ENCODE measurements around the gene RASSF3.
"Not testable (repeated sequence)": the region's sequence is repeated elsewhere in the genome, so short reads cannot be mapped to it uniquely, and the experiment has no call there.

The RASSF3 gene

GRCh38 chr12:64633011-64633939 lies 23.0 kb downstream of the RASSF3 start:
- no peak for DNase-seq (ENCODE audit: low spot score)

- peak; percentile 78 for DNase-seq (ENCODE audit: low spot score)
These were observed 23.6 kb downstream of the RASSF3 start for GRCh38 chr12:64633940-64634337.

- no peak for DNase-seq (ENCODE audit: low spot score)
These were observed 24.3 kb downstream of the RASSF3 start for GRCh38 chr12:64634508-64635092.

GRCh38 chr12:64635356-64635998 lies 25.2 kb downstream of the RASSF3 start:
- DNase-seq (ENCODE audit: low spot score), result no peak

GRCh38 chr12:64636856-64637255 lies 26.6 kb downstream of the RASSF3 start:
- DNase-seq (ENCODE audit: low spot score), result no peak

GRCh38 chr12:64639466-64639865 lies 29.2 kb downstream of the RASSF3 start:
- peak; percentile 28 for DNase-seq (ENCODE audit: low spot score)

GRCh38 chr12:64646318-64646717 lies 36.0 kb downstream of the RASSF3 start:
- DNase-seq (ENCODE audit: low spot score), result no peak

- no peak for DNase-seq (ENCODE audit: low spot score)
These were observed 39.2 kb downstream of the RASSF3 start for GRCh38 chr12:64649487-64649886.

GRCh38 chr12:64650762-64651161 lies 40.5 kb downstream of the RASSF3 start:
- peak; percentile 88 for DNase-seq (ENCODE audit: low spot score)

- DNase-seq (ENCODE audit: low spot score), result no peak
These were observed 42.1 kb downstream of the RASSF3 start for GRCh38 chr12:64652346-64652745.

- no peak for DNase-seq (ENCODE audit: low spot score)
These were observed 42.8 kb downstream of the RASSF3 start for GRCh38 chr12:64653123-64653522.

GRCh38 chr12:64653907-64654306 lies 43.6 kb downstream of the RASSF3 start:
- not testable (repeated sequence) for DNase-seq (ENCODE audit: low spot score)

- DNase-seq (ENCODE audit: low spot score), result no peak
These were observed 44.8 kb downstream of the RASSF3 start for GRCh38 chr12:64655141-64655540.

- no peak for DNase-seq (ENCODE audit: low spot score)
These were observed 46.1 kb downstream of the RASSF3 start for GRCh38 chr12:64656429-64656828.

- no peak for DNase-seq (ENCODE audit: low spot score)
These were observed 48.7 kb downstream of the RASSF3 start for GRCh38 chr12:64658892-64659481.

GRCh38 chr12:64660237-64661018 lies 50.1 kb downstream of the RASSF3 start:
- DNase-seq (ENCODE audit: low spot score), result no peak

- DNase-seq (ENCODE audit: low spot score), result no peak
These were observed 52.7 kb downstream of the RASSF3 start for GRCh38 chr12:64663015-64663414.

- DNase-seq (ENCODE audit: low spot score), result no peak
These were observed 55.2 kb downstream of the RASSF3 start for GRCh38 chr12:64665514-64665913.

- DNase-seq (ENCODE audit: low spot score), result no peak
These were observed 56.0 kb downstream of the RASSF3 start for GRCh38 chr12:64666054-64666914.

GRCh38 chr12:64667793-64668192 lies 57.5 kb downstream of the RASSF3 start:
- DNase-seq (ENCODE audit: low spot score), result no peak
